Skeletal muscle tissue (tissue), 4 donors: ENCODE measurements around the gene HVCN1. TPM values are rescaled to one million over a fixed set of nuclear protein-coding genes. Genes with fewer than 3 reads are reported as not detected.
"Not testable (repeated sequence)": the region's sequence is repeated elsewhere in the genome, so short reads cannot be mapped to it uniquely, and the experiment has no call there.

Experiments
- H3K27ac ChIP-seq: one replicate; pipeline ENCODE4 v1.7.0; 2013; ENCODE audit warnings: mild to moderate bottlenecking, low read depth, low read length, inconsistent platforms
- H3K27me3 ChIP-seq, 3 donors: one replicate each; pipeline ENCODE4 v1.7.0; 2013; ENCODE audit warnings: low read length in 3 of 3; ENCODE audit not compliant: control insufficient read depth in 3 of 3, insufficient read depth in 3 of 3
- H3K36me3 ChIP-seq, 3 donors: one replicate each; pipeline ENCODE4 v1.7.0; 2013; ENCODE audit warnings: low read length in 3 of 3; ENCODE audit not compliant: control insufficient read depth in 3 of 3, insufficient read depth in 3 of 3
- H3K4me1 ChIP-seq, 3 donors: one replicate each; pipeline ENCODE4 v1.7.0; 2013; ENCODE audit warnings: low read length in 3 of 3, mild to moderate bottlenecking in 3 of 3; ENCODE audit not compliant: control insufficient read depth in 3 of 3, insufficient read depth in 3 of 3
- H3K4me3 ChIP-seq, 3 donors: one replicate each; pipeline ENCODE4 v1.7.0; 2013; ENCODE audit warnings: low read length in 3 of 3
- H3K9ac ChIP-seq, 3 donors: one replicate each; pipeline ENCODE4 v1.7.0; 2013; ENCODE audit warnings: low read length in 3 of 3, mild to moderate bottlenecking in 3 of 3, moderate library complexity in 2 of 3, low read depth in 1 of 3
- H3K9me3 ChIP-seq, 3 donors: one replicate each; pipeline ENCODE4 v1.7.0; 2013; ENCODE audit warnings: low read length in 3 of 3; ENCODE audit not compliant: control insufficient read depth in 3 of 3
- total RNA-seq: library from RNA; depleted of rRNA; stranded (reverse); fragments of >200 nt; gene quantifications from one replicate; pipeline ENCODE4 v1.2.3, GENCODE V29; 2014
- donor health status: Osteomylitis.

The HVCN1 gene
- total RNA-seq, 1 donor from 2014 or later: 5.2 TPM

DNA sequence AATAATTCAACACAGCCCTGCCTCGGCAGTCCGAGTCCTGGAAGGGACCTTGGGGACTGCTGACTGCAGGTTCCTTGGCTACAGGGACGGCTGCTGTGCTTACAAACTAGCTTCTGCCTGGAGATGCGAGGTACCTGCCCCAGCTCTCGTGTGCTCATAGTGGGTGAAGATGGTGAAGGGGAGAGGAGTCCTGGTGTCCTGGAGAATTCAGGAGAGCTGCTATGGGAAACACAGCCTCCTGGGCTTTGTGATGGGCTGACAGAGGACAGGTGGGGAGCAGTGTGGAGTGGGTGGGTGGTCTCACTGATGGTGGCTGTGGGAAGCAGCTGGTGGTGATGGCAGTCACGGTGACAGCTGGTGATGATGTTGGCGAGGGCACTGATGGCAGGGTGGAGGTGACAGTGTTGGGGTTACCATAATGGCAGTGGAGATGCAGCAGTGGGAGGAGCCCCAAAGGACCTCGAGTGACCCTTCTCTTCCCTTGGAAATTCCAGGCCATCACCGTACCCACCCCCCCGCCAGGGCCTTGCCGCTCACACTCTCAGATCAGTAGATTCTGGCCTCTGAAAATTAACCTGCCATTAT, 32.8 kb downstream of the HVCN1 start:
- Histone ChIP-seq H3K36me3 (peaks cover 2 to 9% (median 8%) of the 10 kb centered on the region in 3 donors), H3K9ac (no peak overlapping the region), H3K4me3 (no peak overlapping the region), H3K27ac (no peak overlapping the region), H3K9me3 (no peaks in the 10 kb centered on the region), H3K4me1 (peaks cover 7 to 10% (median 7%) of the 10 kb centered on the region in 3 donors), H3K27me3 (no peaks in the 10 kb centered on the region)

GRCh38 chr12:110654238-110654637, 34.7 kb downstream of the HVCN1 start:
- not testable (repeated sequence) for H3K4me1 ChIP-seq, H3K27ac ChIP-seq, H3K4me3 ChIP-seq, H3K9ac ChIP-seq, H3K27me3 ChIP-seq, H3K9me3 ChIP-seq
- peaks cover 8 to 12% (median 10%) of the 10 kb centered on the region in 3 donors for H3K36me3 ChIP-seq

DNA sequence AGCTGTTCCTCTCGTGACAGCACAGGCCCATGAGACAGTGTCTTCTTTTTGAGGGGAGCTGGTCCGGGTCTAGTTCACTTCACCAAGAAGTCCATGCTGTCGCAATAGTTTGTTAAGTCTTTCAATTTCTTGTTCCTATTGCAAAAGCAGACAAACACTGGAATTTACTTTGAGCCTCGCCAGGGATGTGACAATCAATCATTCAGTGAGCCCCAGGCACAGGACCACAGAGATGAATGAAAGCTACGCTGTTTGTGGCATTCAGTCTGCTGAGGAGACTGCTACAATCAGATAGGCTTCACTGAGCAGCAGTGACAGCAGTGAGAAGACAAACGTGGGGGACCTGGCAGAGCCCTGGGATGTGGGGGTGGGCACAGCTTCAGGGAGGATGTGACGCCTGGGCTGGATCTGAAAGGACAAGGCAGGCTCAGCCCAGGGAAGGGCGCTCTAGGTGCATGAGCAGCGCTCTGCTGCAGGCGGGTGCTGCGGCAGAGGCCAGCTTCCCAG, 39.5 kb downstream of the HVCN1 start:
- Histone ChIP-seq H3K27me3 (no peaks in the 10 kb centered on the region), H3K9ac (no peak overlapping the region), H3K9me3 (no peaks in the 10 kb centered on the region), H3K27ac (no peak overlapping the region), H3K36me3 (peaks cover 12 to 26% (median 20%) of the 10 kb centered on the region in 3 donors), H3K4me1 (no peaks in the 10 kb centered on the region), H3K4me3 (no peak overlapping the region)

- H3K4me3 ChIP-seq: no peak overlapping the region
- no peaks in the 10 kb centered on the region for H3K27me3 ChIP-seq
- H3K9me3 ChIP-seq: no peaks in the 10 kb centered on the region
- no peaks in the 10 kb centered on the region for H3K4me1 ChIP-seq
- H3K9ac ChIP-seq: no peak overlapping the region
- H3K27ac ChIP-seq: no peak overlapping the region
- H3K36me3 ChIP-seq: peaks cover 12 to 26% (median 20%) of the 10 kb centered on the region in 3 donors
Observed at GRCh38 chr12:110647631-110648040, 41.3 kb downstream of the HVCN1 start.

DNA sequence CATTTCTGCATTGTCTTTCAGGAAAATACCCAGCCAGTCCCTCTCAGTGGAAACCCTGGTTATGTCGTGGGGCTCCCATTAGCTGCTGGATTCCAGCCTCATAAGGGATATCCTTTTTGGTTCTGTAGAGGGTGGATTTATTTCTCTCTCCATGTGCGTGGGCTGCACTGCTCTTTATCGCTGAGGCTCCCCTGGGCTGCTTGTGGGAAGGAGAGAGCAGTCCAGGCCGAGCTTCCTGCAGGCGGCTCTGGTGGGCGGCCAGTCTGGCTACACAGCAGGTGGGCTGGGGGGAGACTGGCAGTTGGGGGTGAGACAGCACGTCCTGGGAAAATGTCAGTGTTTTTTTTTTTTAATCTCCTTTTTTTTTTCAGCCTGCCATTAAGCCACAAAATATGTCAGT, 47.4 kb downstream of the HVCN1 start:
- Histone ChIP-seq H3K36me3 (peaks cover 2 to 4% (median 3%) of the 10 kb centered on the region in 3 donors), H3K27me3 (no peaks in the 10 kb centered on the region), H3K9ac (peak overlapping the region in 1 of 3 donors; percentile 41), H3K9me3 (no peaks in the 10 kb centered on the region), H3K4me1 (peaks cover 19 to 37% (median 20%) of the 10 kb centered on the region in 3 donors), H3K4me3 (peak overlapping the region in 2 of 3 donors; percentile 17 to 28), H3K27ac (no peak overlapping the region)

DNA sequence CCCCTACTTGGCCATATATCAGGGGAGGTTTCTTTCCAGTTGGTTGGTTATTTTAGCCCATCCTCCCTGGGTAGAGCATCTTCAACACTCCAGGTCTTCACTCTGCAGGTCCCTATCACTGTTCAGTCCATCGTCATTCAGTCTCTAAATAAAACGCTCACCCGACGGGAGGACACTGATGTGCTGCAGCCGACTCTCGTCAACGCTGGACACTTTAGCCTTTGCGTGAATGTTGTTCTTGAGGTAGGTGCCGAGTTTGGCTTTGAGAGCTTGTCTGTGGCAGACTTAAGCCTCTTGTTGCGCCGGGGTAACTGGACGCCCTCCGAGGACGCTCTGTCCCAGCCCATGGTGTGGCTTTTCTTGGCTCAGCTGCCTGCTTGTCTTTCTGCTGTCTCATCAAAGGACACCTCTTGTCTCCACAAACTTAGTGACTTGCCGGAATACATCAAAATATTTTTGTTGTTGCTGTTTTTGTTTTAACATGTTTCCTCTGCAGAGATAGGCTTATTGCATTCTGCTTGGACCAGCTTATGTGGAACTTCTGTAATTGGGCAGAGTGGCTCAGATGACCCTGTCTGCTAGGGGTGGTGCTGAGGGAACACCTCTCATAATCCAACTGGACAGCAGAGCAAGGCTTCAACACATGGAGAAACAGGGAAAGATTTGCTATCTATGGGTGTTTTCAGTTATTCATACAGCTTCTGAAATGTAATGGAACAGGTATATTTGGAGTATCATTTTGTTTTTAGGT, 48.5 kb downstream of the HVCN1 start:
- Histone ChIP-seq H3K4me1 (peaks cover 19 to 37% (median 20%) of the 10 kb centered on the region in 3 donors), H3K27ac (peak overlapping the region; percentile 37), H3K27me3 (no peaks in the 10 kb centered on the region), H3K9me3 (no peaks in the 10 kb centered on the region), H3K4me3 (peak overlapping the region; percentile 34 to 55 (median 44)), H3K9ac (peak overlapping the region in 1 of 3 donors; percentile 34), H3K36me3 (peaks cover 0 to 2% (median 0%) of the 10 kb centered on the region in 3 donors)

- Histone ChIP-seq H3K36me3 (no peaks in the 10 kb centered on the region), H3K27ac (peak overlapping the region; percentile 37), H3K4me3 (no peak overlapping the region), H3K27me3 (no peaks in the 10 kb centered on the region), H3K9ac (no peak overlapping the region), H3K9me3 (no peaks in the 10 kb centered on the region), H3K4me1 (peaks cover 19 to 37% (median 20%) of the 10 kb centered on the region in 3 donors)
Observed at GRCh38 chr12:110639336-110640141, 49.4 kb downstream of the HVCN1 start.

- Histone ChIP-seq H3K27ac (peak overlapping the region; percentile 37), H3K36me3 (no peaks in the 10 kb centered on the region), H3K9ac (no peak overlapping the region), H3K4me3 (no peak overlapping the region), H3K27me3 (no peaks in the 10 kb centered on the region), H3K4me1 (peaks cover 19 to 37% (median 20%) of the 10 kb centered on the region in 3 donors), H3K9me3 (no peaks in the 10 kb centered on the region)
Observed at GRCh38 chr12:110638796-110639195, 50.1 kb downstream of the HVCN1 start.

- Histone ChIP-seq H3K4me1 (peaks cover 19 to 37% (median 20%) of the 10 kb centered on the region in 3 donors), H3K9me3 (no peaks in the 10 kb centered on the region), H3K27me3 (no peaks in the 10 kb centered on the region), H3K9ac (no peak overlapping the region), H3K36me3 (peaks cover 0 to 1% (median under 1%) of the 10 kb centered on the region in 3 donors), H3K4me3 (no peak overlapping the region), H3K27ac (no peak overlapping the region)
Observed at GRCh38 chr12:110637869-110638441, 51.0 kb downstream of the HVCN1 start.
